Astrocyte of the cerebellum (primary cell): ENCODE measurements around the gene TRABD.

ENCODE experiments used
- DNase-seq: peaks from one replicate; pipeline ENCODE4 v3.0.0-alpha.2; 2011; ENCODE audit warnings: low read depth
- H3K4me3 ChIP-seq: 2 replicates; pipeline ENCODE4 v1.5.1; 2011; ENCODE audit warnings: mild to moderate bottlenecking, low read depth, low read length, moderate library complexity
- in situ Hi-C: cut with HindIII; loops from 2 replicates; pipeline ENCODE4 v1.10.0; 2017; ENCODE audit warnings: low sequenced_read_pairs
- TF ChIP-seq, protein P1 (sequence below): IDR thresholded peaks from 2 replicates; pipeline ENCODE4 v1.5.1; 2012; ENCODE audit warnings: low read length, low read depth, moderate library complexity, mild to moderate bottlenecking; ENCODE audit errors: missing control alignments

TRABD gene

DNA sequence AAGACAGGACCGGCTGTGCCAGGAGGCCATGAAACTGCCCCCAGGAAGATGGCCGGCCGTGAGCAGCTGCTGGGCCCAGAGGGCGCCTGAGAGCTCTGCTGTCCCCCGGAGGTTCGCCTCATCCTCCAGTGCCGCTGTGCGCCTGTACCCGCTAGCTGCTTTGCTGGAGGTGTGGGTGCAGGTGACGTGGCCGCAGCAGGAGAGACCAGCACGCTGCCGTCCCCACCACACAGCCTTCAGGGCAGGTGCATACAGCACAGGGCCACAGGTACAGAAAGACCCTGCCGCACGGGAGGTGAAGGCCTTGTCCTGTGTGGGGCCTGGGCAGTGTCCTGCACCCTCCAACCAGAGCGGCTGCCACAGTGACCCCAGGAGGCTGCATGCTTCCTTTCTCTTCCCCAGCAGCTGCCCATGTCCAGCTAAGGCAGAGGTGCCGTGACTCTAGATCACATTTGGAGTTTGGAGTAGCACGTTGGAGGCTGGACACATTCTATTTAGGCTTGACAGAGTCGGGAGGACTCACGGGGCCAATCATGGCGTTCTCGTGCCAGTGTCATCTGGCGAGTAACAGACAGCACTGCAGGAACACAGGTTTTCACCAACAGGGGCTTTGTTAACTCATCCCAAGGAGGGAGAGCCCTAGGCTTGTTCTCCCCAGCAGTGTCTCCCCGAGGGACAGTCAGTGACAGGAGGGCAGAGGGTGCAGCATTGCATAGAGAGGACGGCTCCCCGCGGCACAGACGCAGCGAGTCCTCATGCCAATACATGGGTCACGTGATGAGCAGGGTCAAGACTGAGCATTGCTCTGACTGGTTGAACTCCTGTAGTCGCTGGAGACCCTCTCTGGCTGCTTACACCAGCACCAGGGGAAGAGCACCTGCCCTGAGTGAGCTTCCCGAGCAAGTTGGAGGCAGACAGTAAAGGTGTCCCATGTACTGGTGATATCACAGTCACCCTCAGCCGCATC is 33.9 kb upstream of the TRABD start:
- no peak for DNase-seq
- in situ Hi-C loops: no loop called here
- no peak overlapping the region for H3K4me3 ChIP-seq
- TF ChIP-seq, protein P1, sequence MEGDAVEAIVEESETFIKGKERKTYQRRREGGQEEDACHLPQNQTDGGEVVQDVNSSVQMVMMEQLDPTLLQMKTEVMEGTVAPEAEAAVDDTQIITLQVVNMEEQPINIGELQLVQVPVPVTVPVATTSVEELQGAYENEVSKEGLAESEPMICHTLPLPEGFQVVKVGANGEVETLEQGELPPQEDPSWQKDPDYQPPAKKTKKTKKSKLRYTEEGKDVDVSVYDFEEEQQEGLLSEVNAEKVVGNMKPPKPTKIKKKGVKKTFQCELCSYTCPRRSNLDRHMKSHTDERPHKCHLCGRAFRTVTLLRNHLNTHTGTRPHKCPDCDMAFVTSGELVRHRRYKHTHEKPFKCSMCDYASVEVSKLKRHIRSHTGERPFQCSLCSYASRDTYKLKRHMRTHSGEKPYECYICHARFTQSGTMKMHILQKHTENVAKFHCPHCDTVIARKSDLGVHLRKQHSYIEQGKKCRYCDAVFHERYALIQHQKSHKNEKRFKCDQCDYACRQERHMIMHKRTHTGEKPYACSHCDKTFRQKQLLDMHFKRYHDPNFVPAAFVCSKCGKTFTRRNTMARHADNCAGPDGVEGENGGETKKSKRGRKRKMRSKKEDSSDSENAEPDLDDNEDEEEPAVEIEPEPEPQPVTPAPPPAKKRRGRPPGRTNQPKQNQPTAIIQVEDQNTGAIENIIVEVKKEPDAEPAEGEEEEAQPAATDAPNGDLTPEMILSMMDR: no peak

DNA sequence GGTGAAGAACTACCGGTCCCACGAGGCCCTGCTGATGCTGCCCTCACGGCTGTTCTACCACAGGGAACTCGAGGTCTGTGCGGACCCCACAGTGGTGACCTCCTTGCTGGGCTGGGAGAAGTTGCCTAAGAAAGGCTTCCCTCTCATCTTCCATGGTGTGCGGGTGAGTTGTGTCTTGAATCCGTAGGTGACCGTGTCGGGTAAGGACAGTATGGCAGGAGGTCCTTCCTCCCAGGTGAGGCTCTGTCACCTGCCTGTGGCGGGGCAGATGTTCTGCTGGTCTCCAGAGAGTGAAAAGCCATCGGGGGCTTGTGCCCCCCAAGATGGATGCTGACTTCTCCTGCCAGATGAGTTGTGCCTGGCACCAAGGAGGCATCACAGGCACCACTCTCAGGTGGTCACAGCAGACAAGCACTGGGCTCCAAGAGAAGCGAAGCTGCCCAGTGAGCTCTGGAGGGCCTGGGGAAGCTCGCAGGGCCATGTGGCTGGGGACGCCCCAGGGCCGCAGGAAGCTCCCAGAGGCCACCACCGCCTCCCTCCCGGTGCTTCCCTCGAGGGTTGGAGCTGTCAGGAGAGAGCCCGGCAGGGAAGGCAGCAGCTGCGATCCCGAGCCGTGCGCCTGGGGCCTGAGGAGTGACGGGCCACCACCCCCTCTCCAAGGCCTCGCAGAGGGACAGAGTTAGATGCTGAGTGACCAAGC is 32.5 kb upstream of the TRABD start:
- in situ Hi-C loops: no loop called here
- no peak overlapping the region for H3K4me3 ChIP-seq
- no peak for DNase-seq
- TF ChIP-seq, protein P1: no peak

- in situ Hi-C loops: no loop called here
- no peak overlapping the region for H3K4me3 ChIP-seq
- DNase-seq: no peak
- TF ChIP-seq, protein P1: no peak
These were observed 32.0 kb upstream of the TRABD start for GRCh38 chr22:50153756-50154140.

GRCh38 chr22:50157709-50158375 is 27.9 kb upstream of the TRABD start:
- in situ Hi-C loops: no loop called here
- TF ChIP-seq, protein P1: no peak
- no peak overlapping the region for H3K4me3 ChIP-seq
- no peak for DNase-seq

- no peak for DNase-seq
- TF ChIP-seq, protein P1: no peak
- H3K4me3 ChIP-seq: no peak overlapping the region
- in situ Hi-C loops: no loop called here
These were observed 24.8 kb upstream of the TRABD start for GRCh38 chr22:50160947-50161346.
